Memory B cell (primary cell): ENCODE measurements around the gene ABHD12.

ENCODE experiments used
- ATAC-seq: fragments of 150-1000 bp; cut with Tn5 transposase; 2 replicates; pipeline ENCODE4 v1.10.0; 2021; ENCODE audit warnings: low read depth, mild to moderate bottlenecking, moderate library complexity
- DNase-seq, 2 donors: peaks; one replicate each; pipeline ENCODE4 v3.0.0; 2022; ENCODE audit warnings: low spot score in 2 of 2
- H3K27ac Mint-ChIP-seq: one replicate; pipeline ENCODE4 v1.8.0; 2022; ENCODE audit warnings: mild to moderate bottlenecking, moderate library complexity, mixed read lengths
- H3K27me3 Mint-ChIP-seq: one replicate; pipeline ENCODE4 v1.8.0; 2022; ENCODE audit warnings: mixed read lengths
- H3K36me3 Mint-ChIP-seq: one replicate; pipeline ENCODE4 v1.8.0; 2022; ENCODE audit warnings: mild to moderate bottlenecking, mixed read lengths
- H3K4me1 Mint-ChIP-seq: one replicate; pipeline ENCODE4 v1.8.0; 2022; ENCODE audit warnings: mixed read lengths
- H3K4me3 Mint-ChIP-seq: one replicate; pipeline ENCODE4 v1.8.0; 2022; ENCODE audit warnings: mild to moderate bottlenecking, moderate library complexity, mixed read lengths
- H3K9me3 Mint-ChIP-seq: one replicate; pipeline ENCODE4 v1.8.0; 2022; ENCODE audit warnings: mixed read lengths

The ABHD12 gene

DNA sequence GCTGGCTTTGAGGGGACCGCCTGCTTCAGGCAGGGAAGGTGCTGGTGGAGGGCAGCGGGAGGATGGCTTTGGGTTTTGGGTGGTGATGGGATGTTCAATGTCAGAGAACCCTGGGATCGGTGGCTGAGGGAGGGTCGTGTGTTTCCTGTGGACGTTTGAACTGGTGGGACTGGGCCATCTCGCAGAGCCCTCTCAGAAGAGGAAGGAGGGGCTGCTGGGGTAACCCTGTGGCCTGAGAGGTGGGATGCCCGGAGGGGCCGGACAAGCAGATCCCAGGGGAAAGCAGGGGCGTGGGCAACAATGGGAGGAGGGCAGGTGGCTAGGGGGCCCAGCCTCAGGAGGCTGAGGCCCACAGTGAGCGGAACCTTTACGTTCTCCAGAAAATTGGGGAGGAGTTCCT lies 107.8 kb downstream of the ABHD12 start:
- DNase-seq (no peak), ATAC-seq (no peak)
- Mint-ChIP-seq H3K9me3 (no peaks in the 10 kb centered on the region), H3K4me3 (no peak overlapping the region), H3K36me3 (peaks cover 31% of the 10 kb centered on the region), H3K27ac (peak overlapping the region; percentile 71), H3K4me1 (peaks cover 15% of the 10 kb centered on the region), H3K27me3 (no peaks in the 10 kb centered on the region)

DNA sequence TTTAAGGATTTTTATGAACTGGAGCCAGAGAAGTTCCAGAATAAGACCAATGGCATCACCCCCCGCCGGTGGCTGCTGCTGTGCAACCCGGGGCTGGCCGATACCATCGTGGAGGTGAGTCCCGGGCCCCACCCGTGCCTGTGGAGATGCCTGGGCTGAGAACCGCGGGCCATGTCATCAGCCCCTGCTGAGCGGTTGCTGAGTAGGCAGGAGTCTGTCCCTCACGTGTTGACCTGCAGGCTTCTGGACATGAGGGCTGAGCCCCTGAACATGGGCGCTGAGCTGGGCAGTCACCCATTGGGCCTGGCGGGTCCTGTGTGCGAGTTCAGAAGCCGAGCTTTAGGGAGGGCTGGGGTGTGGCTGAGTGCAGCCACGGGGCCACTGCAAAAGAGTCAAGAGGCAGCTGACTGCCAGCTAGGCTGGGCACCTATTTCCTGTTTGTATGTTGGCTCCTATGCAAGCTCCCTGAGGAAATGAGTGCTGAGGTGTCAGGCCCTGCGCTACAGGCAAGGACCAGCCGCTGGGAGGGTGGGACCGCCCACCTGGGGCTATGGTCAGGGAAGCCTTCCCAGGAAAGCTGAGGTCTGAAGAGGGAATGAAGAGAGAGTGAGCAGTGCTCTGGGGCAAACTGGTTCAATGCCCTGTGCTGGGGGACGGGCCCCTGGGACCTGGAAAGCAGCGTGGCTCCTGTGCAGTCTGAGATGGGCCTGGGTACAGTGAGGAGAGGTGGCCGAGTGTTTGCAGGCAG lies 108.4 kb downstream of the ABHD12 start:
- Mint-ChIP-seq H3K9me3 (no peaks in the 10 kb centered on the region), H3K4me3 (no peak overlapping the region), H3K36me3 (peaks cover 31% of the 10 kb centered on the region), H3K27ac (peak overlapping the region; percentile 71), H3K4me1 (peaks cover 15% of the 10 kb centered on the region), H3K27me3 (no peaks in the 10 kb centered on the region)
- DNase-seq (no peak), ATAC-seq (no peak)

DNA sequence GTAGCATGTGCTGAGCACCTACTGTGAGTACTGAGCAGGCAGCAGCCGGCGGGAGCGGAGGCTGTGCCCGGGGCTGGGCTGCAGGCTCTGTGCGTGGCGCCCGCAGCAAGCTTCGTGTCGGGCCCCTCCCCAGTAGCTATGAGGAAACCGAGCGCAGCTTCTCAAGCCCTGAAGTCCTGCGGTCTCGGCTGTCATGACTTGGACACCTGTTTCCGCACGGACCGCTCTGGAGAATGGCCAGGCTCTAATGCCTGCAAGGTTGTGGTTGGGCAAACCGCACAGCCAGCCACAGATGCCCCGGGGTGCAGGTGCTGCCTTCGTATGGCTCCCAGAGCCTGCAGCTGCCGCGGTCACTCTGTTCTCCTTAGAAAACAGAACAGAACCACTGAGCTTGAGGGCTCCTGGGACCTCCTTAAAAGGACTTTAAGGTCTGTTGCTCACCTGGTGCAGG lies 109.1 kb downstream of the ABHD12 start:
- no peak overlapping the region for H3K27ac Mint-ChIP-seq
- peaks cover 15% of the 10 kb centered on the region for H3K4me1 Mint-ChIP-seq
- H3K36me3 Mint-ChIP-seq = peaks cover 28% of the 10 kb centered on the region
- no peaks in the 10 kb centered on the region for H3K27me3 Mint-ChIP-seq
- DNase-seq (peak; percentile 30 to 31), ATAC-seq (peak; percentile 79)
- H3K9me3 Mint-ChIP-seq = no peaks in the 10 kb centered on the region
- H3K4me3 Mint-ChIP-seq = peak overlapping the region; percentile 8

- DNase-seq (no peak), ATAC-seq (no peak)
- H3K9me3 Mint-ChIP-seq = no peaks in the 10 kb centered on the region
- H3K4me1 Mint-ChIP-seq = peaks cover 15% of the 10 kb centered on the region
- H3K4me3 Mint-ChIP-seq = peak overlapping the region; percentile 5
- H3K27ac Mint-ChIP-seq = no peak overlapping the region
- no peaks in the 10 kb centered on the region for H3K27me3 Mint-ChIP-seq
- H3K36me3 Mint-ChIP-seq = peaks cover 27% of the 10 kb centered on the region
Observed at GRCh38 chr20:25280574-25281535, 109.8 kb downstream of the ABHD12 start.

DNA sequence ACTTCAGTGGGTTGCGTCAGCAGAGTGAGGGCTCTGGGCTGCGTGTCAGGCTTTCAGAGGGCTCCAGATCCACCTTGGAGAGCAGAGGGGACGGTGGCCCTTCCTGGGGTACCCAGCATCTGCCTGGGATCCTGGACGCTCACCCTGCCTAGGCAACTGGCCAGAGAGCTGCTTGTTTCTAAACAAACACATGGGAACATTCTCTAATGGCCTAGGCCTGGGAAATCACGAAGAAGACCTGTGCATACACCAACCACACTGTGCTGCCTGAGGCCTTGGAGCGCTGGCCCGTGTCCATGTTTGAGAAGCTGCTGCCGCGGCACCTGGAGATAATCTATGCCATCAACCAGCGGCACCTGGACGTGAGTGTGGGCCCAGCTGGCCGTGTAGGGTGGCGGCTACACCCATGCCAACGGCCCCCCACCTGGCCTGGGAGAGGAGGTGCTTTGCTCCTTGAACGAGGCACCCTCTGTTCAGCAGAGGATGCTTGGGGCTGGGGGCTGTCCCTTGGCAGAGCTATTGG lies 110.5 kb downstream of the ABHD12 start:
- Mint-ChIP-seq H3K4me3 (no peak overlapping the region), H3K27ac (no peak overlapping the region)
- peak; percentile 19 for ATAC-seq

GRCh38 chr20:25279403-25279802 lies 111.2 kb downstream of the ABHD12 start:
- Mint-ChIP-seq H3K9me3 (no peaks in the 10 kb centered on the region), H3K36me3 (peaks cover 27% of the 10 kb centered on the region), H3K4me1 (peaks cover 15% of the 10 kb centered on the region), H3K27ac (no peak overlapping the region), H3K27me3 (no peaks in the 10 kb centered on the region), H3K4me3 (no peak overlapping the region)
- DNase-seq (no peak), ATAC-seq (no peak)

More for the DNA sequence above, 110.5 kb downstream of the ABHD12 start:
- Mint-ChIP-seq H3K4me1 (peaks cover 15% of the 10 kb centered on the region), H3K36me3 (peaks cover 26% of the 10 kb centered on the region), H3K9me3 (no peaks in the 10 kb centered on the region), H3K27me3 (no peaks in the 10 kb centered on the region)
- DNase-seq = no peak

DNA sequence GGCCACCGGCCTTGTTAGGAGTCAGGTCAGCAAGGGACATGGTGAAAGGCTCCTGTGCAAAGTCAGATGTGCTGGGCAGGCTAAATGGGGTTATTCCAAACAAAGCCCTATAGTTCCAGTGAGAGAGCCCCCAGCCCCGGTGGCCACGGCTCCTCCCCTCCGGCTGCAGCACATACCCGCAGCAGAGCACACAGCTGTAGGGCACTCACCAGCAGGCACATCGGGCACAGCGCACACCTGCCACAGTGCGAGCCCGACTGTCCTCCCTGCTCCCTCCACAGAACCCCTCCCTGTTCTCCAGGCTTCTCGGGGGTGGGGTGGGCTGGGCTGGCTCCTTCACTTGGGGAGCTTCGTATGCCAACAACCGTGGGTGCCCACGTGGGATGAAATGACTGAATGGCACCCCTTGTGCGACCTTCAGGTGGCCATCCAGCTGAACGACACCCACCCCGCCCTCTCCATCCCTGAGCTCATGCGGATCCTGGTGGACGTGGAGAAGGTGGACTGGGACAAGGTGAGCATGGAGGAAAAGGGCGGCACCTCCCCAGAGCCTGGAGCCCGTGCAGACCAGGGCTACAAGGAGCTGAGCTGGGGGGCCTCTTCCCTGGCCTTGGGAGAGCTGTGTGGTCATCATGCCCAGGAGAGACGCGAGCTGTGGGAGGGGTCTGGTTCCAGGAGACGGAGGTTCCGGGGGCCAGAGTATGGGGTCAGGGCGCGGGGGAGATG lies 111.8 kb downstream of the ABHD12 start:
- H3K36me3 Mint-ChIP-seq = peaks cover 27% of the 10 kb centered on the region
- no peak overlapping the region for H3K4me3 Mint-ChIP-seq
- peaks cover 17% of the 10 kb centered on the region for H3K4me1 Mint-ChIP-seq
- ATAC-seq (no peak), DNase-seq (no peak)
- no peaks in the 10 kb centered on the region for H3K9me3 Mint-ChIP-seq
- H3K27me3 Mint-ChIP-seq = no peaks in the 10 kb centered on the region
- no peak overlapping the region for H3K27ac Mint-ChIP-seq

DNA sequence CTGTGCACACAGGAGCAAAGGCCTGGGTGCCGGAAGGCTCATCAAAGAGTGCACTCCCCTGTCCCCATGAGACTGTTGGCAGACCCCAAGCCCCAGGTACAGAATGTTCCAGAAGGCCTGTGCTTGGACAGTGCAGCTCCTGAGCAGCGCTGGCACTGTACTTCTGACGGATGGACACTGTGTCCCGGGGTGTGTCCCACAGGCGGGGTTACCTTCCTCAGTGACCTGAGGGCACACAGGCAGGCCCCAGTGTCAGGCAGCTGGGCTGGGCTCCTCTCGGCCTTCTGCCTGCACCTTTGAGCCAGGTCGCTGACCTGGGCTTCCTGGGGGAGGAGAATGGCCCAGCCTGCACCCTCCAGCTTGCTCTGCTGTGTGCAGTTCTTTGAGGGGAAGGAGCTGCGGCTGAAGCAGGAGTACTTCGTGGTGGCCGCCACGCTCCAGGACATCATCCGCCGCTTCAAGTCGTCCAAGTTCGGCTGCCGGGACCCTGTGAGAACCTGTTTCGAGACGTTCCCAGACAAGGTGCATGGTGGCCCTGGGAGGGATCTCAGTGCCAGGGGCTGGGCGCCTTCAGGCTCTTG lies 112.6 kb downstream of the ABHD12 start:
- ATAC-seq (no peak), DNase-seq (no peak)
- no peaks in the 10 kb centered on the region for H3K27me3 Mint-ChIP-seq
- no peaks in the 10 kb centered on the region for H3K9me3 Mint-ChIP-seq
- H3K4me3 Mint-ChIP-seq = no peak overlapping the region
- H3K36me3 Mint-ChIP-seq = peaks cover 24% of the 10 kb centered on the region
- H3K27ac Mint-ChIP-seq = no peak overlapping the region
- peaks cover 17% of the 10 kb centered on the region for H3K4me1 Mint-ChIP-seq

GRCh38 chr20:25277051-25277801 lies 113.4 kb downstream of the ABHD12 start:
- Mint-ChIP-seq H3K4me1 (peaks cover 11% of the 10 kb centered on the region), H3K27me3 (no peaks in the 10 kb centered on the region), H3K36me3 (peaks cover 22% of the 10 kb centered on the region), H3K27ac (no peak overlapping the region), H3K4me3 (no peak overlapping the region), H3K9me3 (no peaks in the 10 kb centered on the region)
- no peak for DNase-seq
- no peak for ATAC-seq

DNA sequence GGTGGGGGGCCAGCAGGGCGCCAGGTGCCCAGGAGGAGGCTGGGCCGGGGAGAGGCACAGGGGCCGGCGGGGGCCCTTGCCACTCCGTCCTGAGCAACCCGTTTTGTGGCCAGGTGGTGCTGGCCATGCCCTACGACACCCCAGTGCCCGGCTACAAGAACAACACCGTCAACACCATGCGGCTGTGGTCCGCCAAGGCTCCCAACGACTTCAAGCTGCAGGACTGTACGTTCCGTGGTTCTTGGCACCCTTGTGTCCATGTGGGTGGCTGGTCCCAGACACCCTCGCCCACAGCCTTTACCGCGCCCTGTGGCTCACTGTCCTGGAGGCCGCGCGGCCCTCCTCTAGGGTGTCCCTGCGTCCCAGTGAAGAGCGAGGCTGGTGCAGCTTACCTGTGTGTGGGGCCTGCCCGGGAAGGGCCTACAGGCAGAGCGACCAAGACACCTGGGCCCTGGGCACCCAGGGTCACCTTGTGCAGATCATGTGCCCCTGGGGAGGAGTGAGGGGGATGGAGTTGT lies 114.0 kb downstream of the ABHD12 start:
- Mint-ChIP-seq H3K4me3 (no peak overlapping the region), H3K27me3 (no peaks in the 10 kb centered on the region), H3K4me1 (peaks cover 11% of the 10 kb centered on the region), H3K27ac (no peak overlapping the region), H3K9me3 (no peaks in the 10 kb centered on the region), H3K36me3 (peaks cover 22% of the 10 kb centered on the region)
- ATAC-seq = no peak
- no peak for DNase-seq

- Mint-ChIP-seq H3K27ac (no peak overlapping the region), H3K4me3 (no peak overlapping the region), H3K27me3 (no peaks in the 10 kb centered on the region), H3K9me3 (no peaks in the 10 kb centered on the region), H3K4me1 (peaks cover 11% of the 10 kb centered on the region), H3K36me3 (peaks cover 22% of the 10 kb centered on the region)
- ATAC-seq (no peak), DNase-seq (no peak)
Observed at GRCh38 chr20:25275813-25276532, 114.7 kb downstream of the ABHD12 start.
